ENCODE results near the gene MAML3. TPM values are rescaled to one million over a fixed set of nuclear protein-coding genes. Genes with fewer than 3 reads are reported as not detected.

The MAML3 gene
- total RNA-seq, 2 donors from 2014 or later: 6.3 to 6.5 TPM

- no peak for DNase-seq (ENCODE audit: low spot score)
- intact Hi-C loops (cut with DNase I): no loop called here
Measured at GRCh38 chr4:140031706-140032105, 122.3 kb downstream of the MAML3 start.

GRCh38 chr4:140031061-140031460, 122.9 kb downstream of the MAML3 start:
- DNase-seq (ENCODE audit: low spot score): no peak
- intact Hi-C loops (cut with DNase I): no loop called here

DNA sequence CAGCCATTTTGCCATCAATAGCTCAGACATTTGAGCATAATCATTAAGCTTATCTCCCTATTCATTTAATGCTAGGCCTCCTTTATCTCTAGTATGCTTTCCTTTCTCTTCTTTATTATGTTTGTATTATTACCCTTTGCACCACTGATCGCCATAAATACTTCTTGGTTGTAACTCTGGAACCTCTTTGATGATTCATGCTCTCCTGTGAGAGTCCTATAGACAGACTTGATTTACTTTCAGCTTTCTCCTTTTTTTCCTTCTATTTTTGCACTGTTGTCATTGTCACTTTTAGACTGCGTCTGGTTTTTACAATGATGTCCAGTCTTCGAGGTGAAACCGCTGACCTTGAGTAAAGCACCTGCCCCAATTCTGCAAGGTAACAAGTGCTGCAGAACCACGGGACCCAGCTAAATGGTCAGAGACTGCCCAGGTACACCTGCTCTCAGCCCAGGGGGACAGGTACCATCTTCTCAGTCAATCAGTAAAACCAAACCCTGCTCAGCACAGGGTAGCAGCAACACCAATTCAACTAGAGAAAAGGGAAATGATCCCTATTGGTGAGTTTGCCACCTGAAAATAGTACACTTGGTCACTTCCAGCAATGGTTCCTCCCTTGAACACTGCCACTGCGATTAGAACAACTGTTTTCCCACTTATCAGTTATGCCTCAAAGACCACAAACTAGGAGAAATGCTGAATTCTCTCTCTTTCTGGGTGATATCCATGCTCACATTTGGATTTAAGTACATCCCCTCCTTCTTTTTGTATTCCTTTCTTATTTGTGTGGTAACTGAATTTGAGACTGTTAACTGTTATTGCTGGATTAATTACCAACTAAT, 125.1 kb downstream of the MAML3 start:
- intact Hi-C loops (cut with DNase I): no loop called here
- no peak for DNase-seq (ENCODE audit: low spot score)

GRCh38 chr4:140028101-140028500, 125.9 kb downstream of the MAML3 start:
- intact Hi-C loops (cut with DNase I): no loop called here
- DNase-seq (ENCODE audit: low spot score): no peak

- intact Hi-C loops (cut with DNase I): no loop called here
- DNase-seq (ENCODE audit: low spot score): no peak
Measured at GRCh38 chr4:140027101-140027500, 126.9 kb downstream of the MAML3 start.

DNA sequence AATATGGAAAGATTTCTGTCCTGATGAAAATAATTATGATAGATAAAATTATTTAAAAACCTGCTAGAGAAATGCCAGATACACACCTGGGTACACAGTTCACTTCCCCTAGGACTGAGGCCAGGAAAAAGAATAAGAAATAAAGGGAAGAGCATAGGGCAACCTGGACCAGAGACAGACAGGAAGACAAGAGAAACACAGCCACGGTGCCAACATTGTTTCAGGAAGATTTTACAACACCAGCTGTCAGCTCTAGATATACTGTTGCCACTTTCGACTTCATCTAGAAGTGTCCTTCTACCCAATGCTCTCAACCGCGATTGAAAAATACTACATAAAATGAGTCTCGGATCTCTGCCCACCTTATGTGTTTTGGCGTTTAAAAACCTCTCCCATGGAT, 128.5 kb downstream of the MAML3 start:
- DNase-seq (ENCODE audit: low spot score): no peak
- intact Hi-C loops (cut with DNase I): no loop called here

- intact Hi-C loops (cut with DNase I): no loop called here
- no peak for DNase-seq (ENCODE audit: low spot score)
Measured at GRCh38 chr4:140020457-140021361, 133.3 kb downstream of the MAML3 start.

GRCh38 chr4:140019619-140020347, 134.2 kb downstream of the MAML3 start:
- intact Hi-C loops (cut with DNase I): no loop called here
- DNase-seq (ENCODE audit: low spot score): no peak

- intact Hi-C loops (cut with DNase I): no loop called here
- DNase-seq (ENCODE audit: low spot score): no peak
Measured at GRCh38 chr4:140018931-140019618, 134.9 kb downstream of the MAML3 start.

- no peak for DNase-seq (ENCODE audit: low spot score)
- intact Hi-C loops (cut with DNase I): no loop called here
Measured at GRCh38 chr4:140014284-140014683, 139.7 kb downstream of the MAML3 start.

DNA sequence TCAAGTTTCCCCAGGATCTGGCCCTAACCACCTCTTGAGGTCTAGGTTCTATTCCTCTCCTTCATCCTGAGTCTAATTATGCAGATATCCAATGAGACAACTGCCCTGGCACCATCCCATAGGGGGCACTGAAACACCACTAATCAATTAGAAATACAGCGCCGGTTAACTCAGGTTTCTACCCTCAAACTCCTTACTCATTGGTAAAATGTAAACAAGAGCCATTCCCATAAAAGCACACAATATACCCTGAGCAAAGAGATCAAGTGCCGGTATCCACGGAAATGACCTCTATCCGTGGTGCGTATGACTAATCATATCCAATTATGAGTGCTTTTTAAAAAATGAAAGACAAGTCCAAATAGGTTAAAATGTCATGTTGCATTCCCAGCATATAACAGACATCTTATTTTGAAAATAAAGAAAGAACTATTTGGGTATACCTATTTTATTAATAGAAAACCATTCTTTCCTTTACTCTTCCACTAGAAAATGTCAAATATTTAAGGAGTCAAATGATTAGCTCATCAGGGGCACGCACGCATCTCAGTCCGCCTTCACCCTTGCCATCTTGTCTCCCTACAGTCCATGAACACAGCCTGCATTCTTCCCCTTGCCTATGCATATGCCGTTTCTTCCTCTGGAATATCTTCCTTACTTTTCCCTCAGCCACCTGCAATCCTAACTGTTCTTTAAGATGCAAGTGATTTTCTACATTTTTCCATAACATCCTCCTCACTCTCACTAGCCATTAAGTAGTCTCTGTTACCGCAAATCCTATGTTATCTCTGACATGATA, 141.1 kb downstream of the MAML3 start:
- intact Hi-C loops (cut with DNase I): no loop called here
- DNase-seq (ENCODE audit: low spot score): no peak

- intact Hi-C loops (cut with DNase I): no loop called here
- no peak for DNase-seq (ENCODE audit: low spot score)
Measured at GRCh38 chr4:140005699-140006098, 148.3 kb downstream of the MAML3 start.

GRCh38 chr4:140004922-140005627, 148.9 kb downstream of the MAML3 start:
- no peak for DNase-seq (ENCODE audit: low spot score)
- intact Hi-C loops (cut with DNase I): no loop called here

DNA sequence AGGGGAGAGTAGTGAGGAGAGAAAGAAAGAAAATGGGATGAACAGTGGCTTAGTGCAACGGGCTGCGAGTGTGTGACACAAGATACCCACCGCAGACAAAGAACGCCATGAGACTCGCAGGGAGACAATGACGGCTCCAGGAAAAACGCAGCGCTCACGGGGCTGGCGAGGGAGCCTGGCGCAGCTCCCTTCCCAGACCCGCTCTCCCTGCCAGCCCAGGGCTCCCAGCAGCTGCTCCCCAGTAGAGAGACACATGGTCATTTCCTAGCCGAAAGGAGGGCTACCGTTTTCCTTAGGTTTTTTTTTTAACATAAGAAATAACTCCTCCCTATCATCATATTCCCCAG, 149.5 kb downstream of the MAML3 start:
- intact Hi-C loops (cut with DNase I): no loop called here
- DNase-seq (ENCODE audit: low spot score): no peak

DNA sequence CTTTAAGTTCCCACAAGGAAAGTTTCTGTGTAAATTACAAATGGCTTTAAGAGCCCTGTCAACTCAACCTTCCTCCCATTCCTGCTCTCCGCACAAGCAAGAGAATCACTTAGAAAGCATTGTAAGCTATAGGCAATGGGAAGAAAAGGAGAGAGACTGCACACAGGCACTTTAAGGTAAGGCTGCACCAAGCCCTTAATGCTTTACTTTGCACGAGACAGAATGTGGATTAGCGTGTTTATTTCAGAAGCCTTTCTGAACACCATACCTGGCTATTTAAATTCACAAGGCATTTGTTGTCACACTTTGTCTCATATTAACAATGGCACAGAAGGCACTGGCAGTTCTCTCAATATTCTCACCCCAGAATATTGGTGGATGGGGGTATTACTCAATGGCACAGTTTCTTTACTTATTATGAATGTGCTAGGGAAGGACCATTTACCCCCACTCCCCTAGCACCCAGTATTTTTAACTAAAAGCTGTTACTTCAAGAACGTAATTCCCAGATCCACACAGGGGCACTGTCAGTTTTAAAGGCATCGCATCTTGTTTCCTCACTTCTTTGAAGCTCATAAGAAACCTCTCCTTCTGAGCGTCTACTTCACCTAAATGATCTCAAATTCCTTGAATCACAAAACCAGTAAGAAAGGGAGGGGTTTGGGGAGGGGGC, 150.0 kb downstream of the MAML3 start:
- intact Hi-C loops (cut with DNase I): no loop called here
- no peak for DNase-seq (ENCODE audit: low spot score)

GRCh38 chr4:140000232-140000631, 153.8 kb downstream of the MAML3 start:
- intact Hi-C loops (cut with DNase I): no loop called here
- DNase-seq (ENCODE audit: low spot score): no peak

Data from posterior vena cava (tissue), 2 donors.